Measurements from ENCODE around the gene RTN4RL2.
"Not testable (repeated sequence)": the region's sequence is repeated elsewhere in the genome, so short reads cannot be mapped to it uniquely, and the experiment has no call there.

The RTN4RL2 gene

GRCh38 chr11:57434640-57435546, 25.4 kb upstream of the RTN4RL2 start:
- no peak for DNase-seq

- DNase-seq = no peak
Observed at GRCh38 chr11:57436031-57436430, 24.3 kb upstream of the RTN4RL2 start.

GRCh38 chr11:57438345-57439285, 21.7 kb upstream of the RTN4RL2 start:
- no peak for DNase-seq

DNA sequence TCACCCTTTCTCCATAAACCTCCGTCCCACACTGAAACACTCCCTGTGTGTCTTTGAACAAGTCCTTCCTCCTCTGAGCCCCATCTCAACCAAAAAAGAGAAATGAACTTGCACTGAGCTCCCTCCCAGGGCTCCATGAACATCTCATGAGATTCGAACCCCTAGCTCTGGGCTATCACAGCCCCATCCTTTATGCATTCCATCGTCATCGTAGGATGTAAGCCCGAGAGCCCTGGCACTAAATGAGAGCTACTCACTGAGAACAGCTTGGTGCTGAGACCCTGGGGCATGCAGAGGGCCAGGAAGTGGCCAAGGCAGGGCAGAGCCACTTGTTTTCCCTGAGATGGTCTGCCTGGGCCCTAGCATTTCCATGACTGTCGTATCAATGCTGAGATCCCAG, 20.5 kb upstream of the RTN4RL2 start:
- DNase-seq = no peak

GRCh38 chr11:57440744-57441414, 19.4 kb upstream of the RTN4RL2 start:
- DNase-seq = no peak

DNA sequence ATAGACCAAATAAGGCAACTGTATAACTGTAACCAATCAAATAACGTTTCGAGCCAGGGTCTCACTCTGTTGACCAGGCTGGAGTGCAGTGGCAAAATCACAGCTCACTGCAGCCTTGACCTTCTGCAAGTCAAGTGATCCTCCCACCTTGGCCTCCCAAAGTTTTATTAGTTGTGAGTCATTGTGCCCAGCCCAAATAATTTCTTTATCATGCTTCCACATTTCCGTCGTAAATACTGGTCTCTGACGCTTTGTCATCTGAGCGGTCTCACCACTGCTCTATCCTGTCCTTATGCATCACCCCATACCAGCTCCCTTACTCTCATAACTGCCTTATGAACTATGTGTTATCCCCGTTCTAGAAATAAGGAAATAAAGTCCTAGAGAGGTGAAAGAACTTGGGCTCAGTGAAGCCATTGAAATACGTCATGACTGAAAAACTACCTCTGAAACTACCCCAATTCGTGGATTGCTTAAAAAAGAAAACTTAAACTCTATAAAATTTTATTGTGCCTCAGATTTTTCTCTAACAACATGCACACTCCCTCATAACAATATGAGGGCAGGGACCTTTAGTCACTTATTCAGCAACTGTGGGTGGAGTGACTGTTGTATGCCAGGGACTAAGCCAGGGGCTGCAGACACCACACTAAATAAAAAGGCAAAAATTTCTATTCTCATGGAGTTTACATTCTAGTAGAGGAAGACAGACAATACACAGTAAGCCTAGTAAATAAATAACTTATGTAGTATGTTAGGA, 15.8 kb upstream of the RTN4RL2 start:
- no peak for DNase-seq

DNA sequence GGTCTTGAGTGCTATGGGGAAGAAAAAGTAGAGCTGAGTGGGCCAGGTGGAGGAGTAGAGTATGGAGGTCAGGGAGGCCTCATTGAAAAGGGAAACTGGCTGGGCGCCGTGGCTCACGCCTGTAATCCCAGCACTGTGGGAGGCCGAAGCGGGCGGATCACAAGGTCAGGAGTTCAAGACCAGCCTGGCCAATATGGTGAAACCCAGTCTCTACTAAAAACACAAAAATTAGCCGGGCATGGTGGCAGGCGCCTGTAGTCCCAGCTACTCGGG, 15.3 kb upstream of the RTN4RL2 start:
- not testable (repeated sequence) for DNase-seq

DNA sequence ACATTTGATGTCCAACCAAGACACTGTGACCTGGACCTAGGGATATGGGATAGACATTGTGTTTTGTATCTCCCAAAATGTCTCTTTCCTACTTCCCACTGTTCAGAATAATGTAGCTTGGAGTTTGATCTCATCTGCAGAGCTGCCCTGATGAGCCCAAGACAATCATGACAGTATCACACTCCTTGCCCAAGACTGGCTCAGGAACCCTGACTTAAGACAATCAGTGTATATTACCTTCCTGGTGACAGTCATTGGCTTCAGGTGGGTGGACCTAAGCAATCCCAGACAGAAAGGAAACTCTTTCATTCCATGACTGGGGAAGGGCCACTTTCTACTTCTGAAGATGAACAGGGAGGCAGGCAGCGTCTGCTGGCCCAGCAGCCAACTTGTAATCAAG, 14.3 kb upstream of the RTN4RL2 start:
- DNase-seq = no peak

DNA sequence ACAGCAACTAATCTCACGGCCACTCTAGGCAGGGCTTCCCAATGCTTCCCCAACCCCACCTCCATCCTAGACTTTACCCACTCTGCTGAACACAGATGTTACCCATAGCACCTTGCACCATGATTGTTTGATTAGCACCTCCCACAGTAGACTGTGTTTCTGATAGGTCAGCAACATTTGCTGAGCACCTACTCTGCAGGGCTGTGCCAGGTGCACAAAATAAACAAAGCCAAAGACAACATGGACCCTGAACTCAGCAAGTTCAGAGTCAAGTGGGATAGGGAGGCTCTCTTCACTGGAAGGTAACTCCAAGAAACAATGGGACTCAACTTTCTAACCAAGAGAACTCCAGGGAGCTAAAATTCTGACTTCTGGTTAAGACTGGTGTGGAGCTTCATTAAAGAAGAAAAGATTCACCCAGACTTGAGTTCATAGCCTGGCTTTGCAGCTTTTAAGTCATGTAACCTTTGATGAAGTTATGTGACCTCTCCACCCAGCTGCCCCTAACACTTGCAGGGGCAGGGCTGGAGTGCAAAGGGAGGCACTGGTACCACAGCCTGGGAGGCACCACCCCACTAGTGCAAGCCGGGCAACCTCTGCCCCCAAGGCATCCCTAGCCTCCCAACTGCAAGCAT, 6.7 kb upstream of the RTN4RL2 start:
- no peak for DNase-seq

DNA sequence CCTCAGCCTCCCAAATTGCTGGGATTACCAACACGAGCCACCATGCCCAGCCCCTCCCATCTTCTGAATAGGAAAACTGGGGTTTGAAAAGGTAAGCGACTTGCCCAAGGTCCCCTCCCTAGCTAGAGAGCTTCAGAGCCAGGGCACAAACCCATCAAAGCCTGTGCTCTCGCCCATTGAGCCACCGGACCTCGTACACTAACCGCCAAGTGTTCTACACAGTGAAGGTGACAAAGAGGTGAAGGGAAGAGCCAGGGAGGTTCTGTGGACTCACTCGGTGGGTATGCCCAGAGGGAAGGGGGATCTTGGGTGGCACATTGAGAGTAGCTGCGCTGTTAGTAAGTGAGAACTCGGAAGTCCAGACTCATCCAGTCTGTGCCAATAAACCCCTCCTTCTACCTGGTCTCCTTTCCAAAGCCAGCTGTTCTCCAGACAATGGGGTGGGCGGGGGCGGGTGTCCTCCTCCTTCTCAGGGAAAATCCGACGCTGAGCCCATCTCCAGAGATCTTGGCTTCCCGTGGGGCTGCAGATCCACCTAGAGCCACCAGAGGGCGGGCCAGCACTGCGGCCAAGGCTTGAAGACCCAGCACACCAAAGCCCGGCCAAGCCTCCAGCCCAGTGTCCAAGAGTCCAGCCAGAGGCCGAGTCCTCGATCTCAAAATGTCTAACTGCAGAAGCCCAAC, 3.2 kb upstream of the RTN4RL2 start:
- DNase-seq = peak; percentile 83 to 86

DNA sequence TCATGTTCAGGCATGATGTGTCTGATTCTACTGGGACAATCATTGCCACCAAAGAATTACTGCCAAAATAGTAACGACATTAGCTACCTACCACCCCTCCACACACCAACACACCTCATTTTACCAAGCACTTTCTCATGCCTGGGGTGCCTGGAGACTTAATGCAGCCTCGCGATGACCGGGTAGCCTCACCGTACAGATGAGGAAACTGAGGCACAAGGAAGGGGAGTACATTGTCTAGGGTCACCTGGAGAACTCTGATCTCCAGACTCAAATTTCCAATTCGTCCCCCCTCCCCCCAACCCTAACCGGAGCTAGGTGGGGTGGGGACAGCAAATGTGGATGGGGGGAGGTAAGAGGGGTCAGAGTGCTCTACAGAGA, 2.7 kb upstream of the RTN4RL2 start:
- no peak for DNase-seq

DNA sequence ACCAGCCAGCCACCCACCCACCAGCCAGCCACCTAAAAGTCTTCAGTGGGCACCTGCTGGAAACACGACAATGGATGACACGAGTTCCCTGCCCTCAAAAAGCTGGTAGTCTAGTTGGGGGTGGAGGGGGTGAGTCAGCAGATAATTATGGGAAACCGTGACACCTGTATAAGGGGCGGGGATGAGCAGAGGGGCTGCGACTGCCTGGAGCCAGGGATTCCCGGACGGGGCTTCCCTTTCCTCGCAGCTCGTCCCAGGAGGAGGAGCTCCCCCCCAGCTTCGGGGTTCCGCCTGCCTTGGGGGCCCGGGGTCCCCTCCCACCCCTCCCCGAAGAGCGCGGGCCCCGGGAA, 2.3 kb upstream of the RTN4RL2 start:
- DNase-seq = peak in 1 of 2 experiments; percentile 28

- peak; percentile 53 to 62 for DNase-seq
Observed at GRCh38 chr11:57458410-57459163, 1.7 kb upstream of the RTN4RL2 start.

DNA sequence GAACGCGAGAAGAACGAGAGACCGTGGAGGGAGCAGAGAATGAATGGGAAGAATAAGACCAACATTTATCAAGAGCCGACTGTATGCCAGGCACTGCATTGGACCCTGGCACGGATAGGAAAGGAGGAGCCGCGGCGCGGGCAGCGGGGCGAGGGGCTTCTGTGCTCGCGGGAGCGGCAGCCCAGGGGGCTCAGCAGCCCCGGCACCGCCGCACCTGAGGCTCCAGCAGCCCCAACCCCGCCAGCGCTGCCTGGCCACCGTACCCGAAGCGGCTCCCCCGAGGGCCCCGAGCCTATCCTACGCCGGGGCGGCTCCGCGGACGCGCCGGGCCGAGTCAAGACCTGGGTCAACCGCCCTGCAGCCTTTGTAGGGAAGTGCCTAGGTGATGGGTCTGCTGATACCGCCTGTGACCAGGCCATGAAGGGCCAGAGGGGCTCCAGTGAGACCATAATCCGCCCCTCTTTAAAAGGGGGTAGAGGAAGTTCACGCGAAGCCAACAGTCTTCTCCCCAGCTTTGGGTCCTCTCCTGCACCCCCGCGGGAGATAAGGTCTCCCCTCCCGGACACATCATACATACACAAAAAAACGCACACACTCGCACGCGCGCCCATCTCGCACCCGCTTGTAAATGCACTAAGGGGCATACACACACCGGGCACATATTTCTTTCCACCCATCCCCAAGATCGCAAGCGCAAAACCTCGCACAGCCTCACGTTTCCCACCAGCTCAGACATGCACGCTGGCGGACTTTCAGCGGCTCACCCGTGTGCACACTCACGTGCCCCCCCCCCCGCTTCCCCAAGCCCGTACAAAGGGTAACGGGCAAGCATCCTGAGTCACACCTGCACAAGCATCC, 935 bp upstream of the RTN4RL2 start:
- peak; percentile 26 to 32 for DNase-seq

DNA sequence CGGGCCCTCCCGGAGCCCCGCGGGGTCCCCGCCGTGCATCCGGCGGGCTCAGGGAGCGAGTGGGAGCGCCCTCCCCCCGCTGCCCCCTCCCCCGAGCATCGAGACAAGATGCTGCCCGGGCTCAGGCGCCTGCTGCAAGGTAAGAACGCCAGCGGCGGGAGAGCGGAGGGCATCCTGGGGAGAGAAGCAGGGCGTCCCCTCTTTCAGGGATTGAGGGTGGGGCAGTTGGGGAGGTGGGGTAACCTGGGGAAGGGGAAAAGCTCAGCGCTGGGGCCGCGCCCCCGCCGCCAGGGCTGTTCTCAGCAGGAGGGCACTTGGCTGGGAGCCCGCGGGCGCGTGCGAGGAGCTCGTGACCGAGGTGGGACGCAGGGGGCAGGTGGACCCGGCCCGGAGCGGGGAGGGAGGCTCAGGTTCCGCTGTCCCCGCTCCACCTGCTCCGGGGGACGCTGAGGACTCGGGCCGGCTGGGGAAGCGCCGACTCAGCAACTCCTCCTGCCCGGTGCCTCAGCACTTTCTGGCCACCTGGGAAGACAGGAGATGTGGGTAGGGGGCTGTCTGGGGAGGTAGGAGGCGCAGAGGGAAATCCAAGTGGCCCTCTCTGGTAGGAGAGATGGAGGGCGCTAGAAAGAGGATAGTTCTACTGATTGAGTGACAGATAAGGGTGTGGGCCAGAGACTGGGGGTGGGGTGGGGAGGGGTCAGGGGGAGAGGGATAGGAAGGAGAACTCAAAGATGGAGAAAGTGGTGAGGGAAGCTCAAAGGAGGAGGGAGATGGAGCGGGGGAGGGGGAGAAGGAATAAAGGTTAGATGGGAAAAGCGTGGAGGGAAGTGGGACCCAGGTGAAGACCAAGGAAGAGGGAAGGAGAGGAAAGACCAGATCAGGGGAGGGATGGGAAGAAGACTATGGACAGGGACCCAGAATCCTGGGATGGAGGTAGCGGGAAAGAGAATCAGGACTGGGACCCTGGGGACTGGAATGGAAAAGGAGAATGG, 726 bp downstream of the RTN4RL2 start:
- DNase-seq = no peak

DNA sequence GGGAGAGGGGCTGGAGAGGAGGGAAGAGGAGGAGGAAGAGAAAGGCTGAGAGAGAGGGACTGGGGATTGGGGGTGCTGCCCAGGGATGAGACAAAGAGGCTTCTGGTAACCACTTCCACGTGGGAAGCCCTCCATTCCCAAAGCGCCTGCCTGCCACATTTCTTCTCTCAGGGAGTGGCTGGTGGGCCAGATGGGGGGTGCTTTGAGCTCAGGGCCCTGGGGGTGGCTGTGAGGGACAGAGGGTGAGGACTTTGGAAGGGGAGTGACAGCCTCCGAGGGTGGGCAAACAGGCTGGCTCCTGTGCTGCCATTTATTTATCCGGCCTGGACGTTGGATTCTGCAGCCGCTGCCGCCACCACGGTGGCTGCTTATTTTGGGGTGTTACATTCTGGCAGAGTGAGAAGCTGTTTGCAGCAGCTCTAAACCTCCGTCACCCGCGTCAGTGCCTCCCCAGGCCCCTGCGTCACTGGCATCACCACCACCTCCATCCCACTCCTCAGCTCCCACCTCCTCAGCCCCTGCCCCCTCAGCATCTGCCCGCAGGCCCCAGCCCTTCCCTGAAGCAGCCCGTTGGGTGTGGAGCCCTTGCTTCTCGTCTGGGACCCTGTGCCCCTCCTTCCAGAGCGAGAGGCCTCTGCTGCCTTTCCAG, 1.6 kb downstream of the RTN4RL2 start:
- no peak for DNase-seq

DNA sequence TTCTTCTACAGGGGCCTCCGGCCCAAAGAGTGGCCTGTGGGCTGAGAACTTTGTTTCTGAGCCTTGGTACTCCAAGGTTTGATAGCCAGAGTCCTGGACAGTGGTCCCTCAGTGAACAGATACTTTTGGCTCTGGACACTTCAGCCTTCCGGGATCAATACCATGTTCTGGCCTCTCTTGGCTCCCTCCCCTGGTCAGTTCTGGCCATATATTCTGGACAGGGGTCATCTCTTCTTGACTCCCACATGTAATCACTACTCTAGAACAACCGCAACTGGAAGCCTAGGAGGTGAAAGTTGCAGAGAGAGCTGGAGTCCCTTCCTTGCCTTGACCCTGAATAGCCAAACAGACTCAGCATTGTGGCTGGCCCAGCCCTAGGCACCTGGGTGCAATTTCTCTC, 2.3 kb downstream of the RTN4RL2 start:
- no peak for DNase-seq
